AG20443 (cell line): ENCODE data around the gene RRP1B.

Source experiments
- DNase-seq: peaks from one replicate; pipeline ENCODE4 v3.0.0; 2012; ENCODE audit warnings: low spot score, mixed read lengths

Gene RRP1B

GRCh38 chr21:43726686-43727518 lies 67.5 kb downstream of the RRP1B start:
- DNase-seq = no peak

- DNase-seq = no peak
Observed at GRCh38 chr21:43727519-43728153, 68.3 kb downstream of the RRP1B start.

- no peak for DNase-seq
Observed at GRCh38 chr21:43728154-43728466, 68.8 kb downstream of the RRP1B start.

- peak; percentile 95 for DNase-seq
Observed at GRCh38 chr21:43728467-43729390, 69.4 kb downstream of the RRP1B start.

- no peak for DNase-seq
Observed at GRCh38 chr21:43731476-43731875, 72.1 kb downstream of the RRP1B start.

- DNase-seq = peak; percentile 63
Observed at GRCh38 chr21:43731891-43732711, 72.7 kb downstream of the RRP1B start.

GRCh38 chr21:43733060-43733459 lies 73.7 kb downstream of the RRP1B start:
- DNase-seq = no peak

- peak; percentile 73 for DNase-seq
Observed at GRCh38 chr21:43733529-43734071, 74.2 kb downstream of the RRP1B start.

GRCh38 chr21:43734131-43734927 lies 75.0 kb downstream of the RRP1B start:
- no peak for DNase-seq

GRCh38 chr21:43734928-43735229 lies 75.5 kb downstream of the RRP1B start:
- no peak for DNase-seq

GRCh38 chr21:43735236-43736091 lies 76.1 kb downstream of the RRP1B start:
- no peak for DNase-seq

GRCh38 chr21:43736224-43736883 lies 77.0 kb downstream of the RRP1B start:
- no peak for DNase-seq

GRCh38 chr21:43737158-43737950 lies 78.0 kb downstream of the RRP1B start:
- DNase-seq = no peak

- no peak for DNase-seq
Observed at GRCh38 chr21:43739621-43740435, 80.5 kb downstream of the RRP1B start.

- no peak for DNase-seq
Observed at GRCh38 chr21:43740497-43741156, 81.3 kb downstream of the RRP1B start.

- no peak for DNase-seq
Observed at GRCh38 chr21:43741423-43742096, 82.2 kb downstream of the RRP1B start.
